GM23338 (cell line): ENCODE data around the gene CFAP251. TPM values are rescaled to one million over a fixed set of nuclear protein-coding genes. Genes with fewer than 3 reads are reported as not detected.

ENCODE experiments used
- ATAC-seq: fragments of 200-7000 bp; cut with Tn5 transposase; 3 replicates; pipeline ENCODE4 v1.9.1; 2020
- DNase-seq: peaks from one replicate; pipeline ENCODE4 v3.0.0-alpha.2; 2015; ENCODE audit warnings: low spot score
- H2AFZ ChIP-seq: fragments of 200-600 bp; sonication (generic); 2 replicates; pipeline ENCODE4 v1.8.0; 2016; ENCODE audit warnings: antibody characterized with exemption, mild to moderate bottlenecking, moderate library complexity
- H3F3A ChIP-seq: fragments of 200-600 bp; sonication (generic); replicated peaks from 2 replicates; pipeline ENCODE4 v1.8.0; 2017; ENCODE audit warnings: antibody characterized with exemption, mixed run types, low read depth
- H3K27ac ChIP-seq: fragments of 200-600 bp; sonication (generic); 2 replicates; pipeline ENCODE4 v1.6.1; 2016; ENCODE audit warnings: low read depth
- H3K27me3 ChIP-seq: fragments of 200-600 bp; sonication (generic); 2 replicates; pipeline ENCODE4 v1.8.0; 2016; ENCODE audit warnings: mild to moderate bottlenecking, mixed run types, moderate library complexity; ENCODE audit not compliant: insufficient read depth
- H3K36me3 ChIP-seq: fragments of 200-600 bp; sonication (generic); 2 replicates; pipeline ENCODE4 v1.8.0; 2016; ENCODE audit warnings: mild to moderate bottlenecking; ENCODE audit not compliant: insufficient read depth
- H3K4me1 ChIP-seq: fragments of 200-600 bp; sonication (generic); 2 replicates; pipeline ENCODE4 v1.8.0; 2016; ENCODE audit warnings: mild to moderate bottlenecking, moderate library complexity; ENCODE audit not compliant: insufficient read depth
- H3K4me2 ChIP-seq: fragments of 200-600 bp; sonication (generic); 2 replicates; pipeline ENCODE4 v1.7.1; 2017; ENCODE audit warnings: mixed run types
- H3K4me3 ChIP-seq: fragments of 200-600 bp; sonication (generic); 2 replicates; pipeline ENCODE4 v1.6.1; 2016; ENCODE audit warnings: mixed run types
- H3K79me2 ChIP-seq: fragments of 200-600 bp; sonication (generic); replicated peaks from 2 replicates; pipeline ENCODE4 v1.8.0; 2017; ENCODE audit warnings: mild to moderate bottlenecking; ENCODE audit not compliant: insufficient read depth
- H3K9me2 ChIP-seq: fragments of 200-600 bp; sonication (generic); 2 replicates; pipeline ENCODE4 v1.8.0; 2017; ENCODE audit not compliant: insufficient read depth
- H4K20me1 ChIP-seq: fragments of 200-600 bp; sonication (generic); replicated peaks from 2 replicates; pipeline ENCODE4 v1.8.0; 2017; ENCODE audit warnings: mild to moderate bottlenecking; ENCODE audit not compliant: insufficient read depth
- H3K27ac Mint-ChIP-seq: 2 replicates; pipeline ENCODE4 v1.8.0; 2020; ENCODE audit warnings: inconsistent platforms, mild to moderate bottlenecking, moderate library complexity, mixed read lengths
- H3K27me3 Mint-ChIP-seq: 3 replicates; pipeline ENCODE4 v1.8.0; 2022; ENCODE audit warnings: low read depth, mild to moderate bottlenecking, moderate library complexity, mixed read lengths, inconsistent platforms; ENCODE audit not compliant: insufficient read depth, poor library complexity
- H3K36me3 Mint-ChIP-seq: 3 replicates; pipeline ENCODE4 v1.8.0; 2021; ENCODE audit warnings: low read depth, mild to moderate bottlenecking, inconsistent platforms, moderate library complexity, mixed read lengths
- H3K4me1 Mint-ChIP-seq: 3 replicates; pipeline ENCODE4 v1.8.0; 2020; ENCODE audit warnings: mild to moderate bottlenecking, inconsistent platforms, mixed read lengths
- H3K4me3 Mint-ChIP-seq: 3 replicates; pipeline ENCODE4 v1.8.0; 2021; ENCODE audit warnings: moderate library complexity, mild to moderate bottlenecking, inconsistent platforms, mixed read lengths
- H3K9me3 Mint-ChIP-seq: 3 replicates; pipeline ENCODE4 v1.8.0; 2020; ENCODE audit warnings: moderate library complexity, mild to moderate bottlenecking, inconsistent platforms, mixed read lengths
- CREB1 ChIP-seq: fragments of 250-450 bp; sonication (Bioruptor Pico); IDR thresholded peaks from 2 replicates; pipeline ENCODE4 v1.5.0; 2020; ENCODE audit warnings: low read depth, mild to moderate bottlenecking, moderate library complexity
- EZH2 ChIP-seq: fragments of 200-600 bp; sonication (generic); IDR thresholded peaks from one replicate; pipeline ENCODE4 v1.8.0; 2017; ENCODE audit warnings: antibody characterized with exemption, mild to moderate bottlenecking, low read depth; ENCODE audit not compliant: unreplicated experiment
- EZH2phosphoT487 ChIP-seq: fragments of 200-600 bp; sonication (generic); IDR thresholded peaks from one replicate; pipeline ENCODE4 v1.8.1; 2018; ENCODE audit warnings: antibody characterized with exemption; ENCODE audit not compliant: unreplicated experiment
- JUNB ChIP-seq: IDR thresholded peaks from one replicate; pipeline ENCODE4 v1.6.1; 2016; ENCODE audit warnings: antibody characterized with exemption; ENCODE audit not compliant: unreplicated experiment
- NANOG ChIP-seq: IDR thresholded peaks from 2 replicates; pipeline ENCODE4 v1.6.1; 2016; ENCODE audit warnings: antibody characterized with exemption, borderline replicate concordance
- POLR2AphosphoS5 ChIP-seq: IDR thresholded peaks from 2 replicates; pipeline ENCODE4 v1.6.1; 2016; ENCODE audit warnings: antibody characterized with exemption, low read depth
- ZNF114 ChIP-seq: fragments of 250-450 bp; sonication (Bioruptor Pico); IDR thresholded peaks from 2 replicates; pipeline ENCODE4 v1.5.0; 2020; ENCODE audit warnings: mild to moderate bottlenecking, moderate library complexity
- ZNF331 ChIP-seq: fragments of 250-450 bp; sonication (Bioruptor Pico); IDR thresholded peaks from 2 replicates; pipeline ENCODE4 v1.5.0; 2020; ENCODE audit warnings: low read depth, mild to moderate bottlenecking, moderate library complexity
- polyA plus RNA-seq: library from polyadenylated mRNA; unstranded; fragments of >200 nt; fragmentation: Nextera tagmentation; extraction: Ambion mirVana; gene quantifications from 2 replicates; pipeline ENCODE4 v1.2.1, GENCODE V29; 2016
- total RNA-seq: library from RNA; depleted of rRNA; stranded (reverse); fragments of >200 nt; shearing (Covaris generic); gene quantifications from 2 replicates; pipeline ENCODE4 v1.2.3, GENCODE V29; 2014
- TF ChIP-seq, protein P1 (sequence below): IDR thresholded peaks from 2 replicates; pipeline ENCODE4 v1.6.1; 2016; ENCODE audit warnings: antibody characterized with exemption
- TF ChIP-seq, protein P2 (sequence below): IDR thresholded peaks from one replicate; pipeline ENCODE4 v1.6.1; 2018; ENCODE audit warnings: antibody characterized with exemption; ENCODE audit not compliant: unreplicated experiment
- TF ChIP-seq, protein P3 (sequence below), 2 experiments: fragments of 200-600 bp in 1 of 2; sonication (generic) in 1 of 2; conservative IDR thresholded peaks; 2 replicates each; pipeline versions ENCODE4 v1.5.1 to v1.6.1; 2016 to 2017; ENCODE audit warnings: antibody characterized with exemption in 2 of 2, low read depth in 2 of 2, mild to moderate bottlenecking in 2 of 2, moderate library complexity in 1 of 2

Gene CFAP251
- total and polyA plus RNA-seq, 2 experiments from 2014 or later: 1.4 to 2.5 TPM

DNA sequence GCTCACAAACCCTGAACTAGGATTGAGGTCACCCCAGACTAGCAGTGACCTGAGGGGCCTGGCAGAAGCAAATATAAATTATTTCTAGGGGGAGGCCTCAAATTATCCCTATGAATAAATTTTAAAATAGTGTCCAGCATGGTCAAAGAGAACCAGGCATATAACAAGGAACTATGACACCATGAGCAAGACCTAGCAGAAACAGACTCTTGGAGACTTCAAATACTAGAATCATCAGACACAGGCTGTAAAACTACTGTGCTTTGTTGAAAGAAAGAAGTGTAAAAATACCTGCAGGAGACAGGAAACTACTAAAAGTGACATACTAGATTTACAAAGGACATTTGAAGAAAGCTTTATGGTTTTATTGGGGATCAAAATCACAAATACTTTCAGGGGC, 100.1 kb downstream of the CFAP251 start (continued):
- TF ChIP-seq EZH2 (no peak), NANOG (no peak), POLR2AphosphoS5 (no peak), JUNB (no peak), EZH2phosphoT487 (no peak), ZNF331 (no peak), ZNF114 (CRISPR knock-in tag) (no peak), CREB1 (CRISPR knock-in tag) (no peak)
- TF ChIP-seq, protein P1, sequence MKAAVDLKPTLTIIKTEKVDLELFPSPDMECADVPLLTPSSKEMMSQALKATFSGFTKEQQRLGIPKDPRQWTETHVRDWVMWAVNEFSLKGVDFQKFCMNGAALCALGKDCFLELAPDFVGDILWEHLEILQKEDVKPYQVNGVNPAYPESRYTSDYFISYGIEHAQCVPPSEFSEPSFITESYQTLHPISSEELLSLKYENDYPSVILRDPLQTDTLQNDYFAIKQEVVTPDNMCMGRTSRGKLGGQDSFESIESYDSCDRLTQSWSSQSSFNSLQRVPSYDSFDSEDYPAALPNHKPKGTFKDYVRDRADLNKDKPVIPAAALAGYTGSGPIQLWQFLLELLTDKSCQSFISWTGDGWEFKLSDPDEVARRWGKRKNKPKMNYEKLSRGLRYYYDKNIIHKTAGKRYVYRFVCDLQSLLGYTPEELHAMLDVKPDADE: no peak
- TF ChIP-seq, protein P2, sequence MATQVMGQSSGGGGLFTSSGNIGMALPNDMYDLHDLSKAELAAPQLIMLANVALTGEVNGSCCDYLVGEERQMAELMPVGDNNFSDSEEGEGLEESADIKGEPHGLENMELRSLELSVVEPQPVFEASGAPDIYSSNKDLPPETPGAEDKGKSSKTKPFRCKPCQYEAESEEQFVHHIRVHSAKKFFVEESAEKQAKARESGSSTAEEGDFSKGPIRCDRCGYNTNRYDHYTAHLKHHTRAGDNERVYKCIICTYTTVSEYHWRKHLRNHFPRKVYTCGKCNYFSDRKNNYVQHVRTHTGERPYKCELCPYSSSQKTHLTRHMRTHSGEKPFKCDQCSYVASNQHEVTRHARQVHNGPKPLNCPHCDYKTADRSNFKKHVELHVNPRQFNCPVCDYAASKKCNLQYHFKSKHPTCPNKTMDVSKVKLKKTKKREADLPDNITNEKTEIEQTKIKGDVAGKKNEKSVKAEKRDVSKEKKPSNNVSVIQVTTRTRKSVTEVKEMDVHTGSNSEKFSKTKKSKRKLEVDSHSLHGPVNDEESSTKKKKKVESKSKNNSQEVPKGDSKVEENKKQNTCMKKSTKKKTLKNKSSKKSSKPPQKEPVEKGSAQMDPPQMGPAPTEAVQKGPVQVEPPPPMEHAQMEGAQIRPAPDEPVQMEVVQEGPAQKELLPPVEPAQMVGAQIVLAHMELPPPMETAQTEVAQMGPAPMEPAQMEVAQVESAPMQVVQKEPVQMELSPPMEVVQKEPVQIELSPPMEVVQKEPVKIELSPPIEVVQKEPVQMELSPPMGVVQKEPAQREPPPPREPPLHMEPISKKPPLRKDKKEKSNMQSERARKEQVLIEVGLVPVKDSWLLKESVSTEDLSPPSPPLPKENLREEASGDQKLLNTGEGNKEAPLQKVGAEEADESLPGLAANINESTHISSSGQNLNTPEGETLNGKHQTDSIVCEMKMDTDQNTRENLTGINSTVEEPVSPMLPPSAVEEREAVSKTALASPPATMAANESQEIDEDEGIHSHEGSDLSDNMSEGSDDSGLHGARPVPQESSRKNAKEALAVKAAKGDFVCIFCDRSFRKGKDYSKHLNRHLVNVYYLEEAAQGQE: no peak
- TF ChIP-seq, protein P3, sequence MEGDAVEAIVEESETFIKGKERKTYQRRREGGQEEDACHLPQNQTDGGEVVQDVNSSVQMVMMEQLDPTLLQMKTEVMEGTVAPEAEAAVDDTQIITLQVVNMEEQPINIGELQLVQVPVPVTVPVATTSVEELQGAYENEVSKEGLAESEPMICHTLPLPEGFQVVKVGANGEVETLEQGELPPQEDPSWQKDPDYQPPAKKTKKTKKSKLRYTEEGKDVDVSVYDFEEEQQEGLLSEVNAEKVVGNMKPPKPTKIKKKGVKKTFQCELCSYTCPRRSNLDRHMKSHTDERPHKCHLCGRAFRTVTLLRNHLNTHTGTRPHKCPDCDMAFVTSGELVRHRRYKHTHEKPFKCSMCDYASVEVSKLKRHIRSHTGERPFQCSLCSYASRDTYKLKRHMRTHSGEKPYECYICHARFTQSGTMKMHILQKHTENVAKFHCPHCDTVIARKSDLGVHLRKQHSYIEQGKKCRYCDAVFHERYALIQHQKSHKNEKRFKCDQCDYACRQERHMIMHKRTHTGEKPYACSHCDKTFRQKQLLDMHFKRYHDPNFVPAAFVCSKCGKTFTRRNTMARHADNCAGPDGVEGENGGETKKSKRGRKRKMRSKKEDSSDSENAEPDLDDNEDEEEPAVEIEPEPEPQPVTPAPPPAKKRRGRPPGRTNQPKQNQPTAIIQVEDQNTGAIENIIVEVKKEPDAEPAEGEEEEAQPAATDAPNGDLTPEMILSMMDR (conservative IDR thresholded peaks at IDR 0.05; ENCODE audit: low read depth in 2 of 2): no peak

DNA sequence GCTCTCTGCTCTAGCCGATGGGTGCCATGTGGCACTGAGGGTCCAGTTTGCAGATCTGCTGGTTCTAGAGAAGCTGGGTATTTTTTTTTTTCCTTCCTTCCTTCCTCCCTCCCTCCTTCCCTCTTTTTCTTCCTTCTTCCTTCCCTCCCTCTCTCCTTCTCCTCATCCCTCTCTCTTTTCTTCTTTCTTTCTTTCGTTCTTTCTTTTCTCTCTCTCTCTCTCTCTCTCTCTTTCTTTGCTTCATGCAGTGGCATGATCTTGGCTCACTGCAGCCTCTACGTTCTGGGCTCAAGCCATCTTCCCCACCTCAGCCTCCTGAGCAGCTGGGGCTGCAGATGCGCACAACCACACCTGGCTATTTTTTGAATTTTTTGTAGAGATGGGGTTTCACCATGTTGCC, 100.5 kb downstream of the CFAP251 start:
- Mint-ChIP-seq H3K4me3 (no peak overlapping the region), H3K27me3 (peaks cover 39% of the 10 kb centered on the region), H3K4me1 (peaks cover 11% of the 10 kb centered on the region; the same call in 2 of the 3 replicates), H3K36me3 (peaks cover 3% of the 10 kb centered on the region; the same call in 2 of the 3 replicates), H3K27ac (no peak overlapping the region), H3K9me3 (no peaks in the 10 kb centered on the region; the same call in 2 of the 3 replicates)
- H3K79me2 ChIP-seq: peaks cover 8% of the 10 kb centered on the region
- no peaks in the 10 kb centered on the region; the same call in 1 of the 2 replicates for H4K20me1 ChIP-seq
- no peak overlapping the region for H2AFZ ChIP-seq
- H3F3A ChIP-seq: peaks cover 13% of the 10 kb centered on the region; the same call in 1 of the 2 replicates
- no peak overlapping the region for H3K4me3 ChIP-seq
- no peak for DNase-seq
- H3K4me1 ChIP-seq: peaks cover 8% of the 10 kb centered on the region
- no peaks in the 10 kb centered on the region for H3K9me2 ChIP-seq
- no peak overlapping the region for H3K27ac ChIP-seq
- H3K36me3 ChIP-seq: no peaks in the 10 kb centered on the region
- TF ChIP-seq NANOG (no peak), JUNB (no peak), POLR2AphosphoS5 (no peak)
- peaks cover 43% of the 10 kb centered on the region for H3K27me3 ChIP-seq
- no peak for ATAC-seq
- H3K4me2 ChIP-seq: no peak overlapping the region
